HG02588 (cell line): ENCODE results near the gene CD28.
"Not testable (repeated sequence)": the region's sequence is repeated elsewhere in the genome, so short reads cannot be mapped to it uniquely, and the experiment has no call there.

Experiments used
- ATAC-seq: cut with Tn5 transposase; IDR thresholded peaks from one replicate; pipeline ENCODE4 v1.9.1; 2021; ENCODE audit warnings: mild to moderate bottlenecking, moderate library complexity; ENCODE audit not compliant: unreplicated experiment

Gene CD28

GRCh38 chr2:203685789-203686420, 20.5 kb upstream of the CD28 start:
- no peak for ATAC-seq

- ATAC-seq: no peak
Measured at GRCh38 chr2:203687165-203687564, 19.3 kb upstream of the CD28 start.

GRCh38 chr2:203688798-203689197, 17.6 kb upstream of the CD28 start:
- peak; percentile 66 for ATAC-seq

- no peak for ATAC-seq
Measured at GRCh38 chr2:203689426-203690116, 16.9 kb upstream of the CD28 start.

- no peak for ATAC-seq
Measured at GRCh38 chr2:203690117-203690431, 16.4 kb upstream of the CD28 start.

- ATAC-seq: no peak
Measured at GRCh38 chr2:203690441-203691047, 15.9 kb upstream of the CD28 start.

GRCh38 chr2:203691149-203691548, 15.3 kb upstream of the CD28 start:
- ATAC-seq: no peak

GRCh38 chr2:203692031-203692710, 14.3 kb upstream of the CD28 start:
- ATAC-seq: no peak

GRCh38 chr2:203693242-203693879, 13.1 kb upstream of the CD28 start:
- ATAC-seq: no peak

- no peak for ATAC-seq
Measured at GRCh38 chr2:203694191-203694590, 12.2 kb upstream of the CD28 start.

GRCh38 chr2:203697190-203697589, 9.2 kb upstream of the CD28 start:
- ATAC-seq: no peak

- not testable (repeated sequence) for ATAC-seq
Measured at GRCh38 chr2:203697763-203698162, 8.7 kb upstream of the CD28 start.

GRCh38 chr2:203698410-203698809, 8.0 kb upstream of the CD28 start:
- not testable (repeated sequence) for ATAC-seq

- ATAC-seq: no peak
Measured at GRCh38 chr2:203704430-203704829, 2.0 kb upstream of the CD28 start.

- no peak for ATAC-seq
Measured at GRCh38 chr2:203705178-203705577, 1.3 kb upstream of the CD28 start.

- ATAC-seq: no peak
Measured at GRCh38 chr2:203707530-203707929, 1.1 kb downstream of the CD28 start.

GRCh38 chr2:203708846-203709396, 2.5 kb downstream of the CD28 start:
- no peak for ATAC-seq

- ATAC-seq: no peak
Measured at GRCh38 chr2:203709416-203710040, 3.1 kb downstream of the CD28 start.

GRCh38 chr2:203710226-203710625, 3.8 kb downstream of the CD28 start:
- no peak for ATAC-seq

- no peak for ATAC-seq
Measured at GRCh38 chr2:203710952-203711351, 4.5 kb downstream of the CD28 start.

- no peak for ATAC-seq
Measured at GRCh38 chr2:203711399-203711798, 5.0 kb downstream of the CD28 start.
